ENCODE data around the gene RERE. TPM values are rescaled to one million over a fixed set of nuclear protein-coding genes. Genes with fewer than 3 reads are reported as not detected.

RERE gene
- total RNA-seq, 1 donor from 2014 or later: 76.8 TPM

DNA sequence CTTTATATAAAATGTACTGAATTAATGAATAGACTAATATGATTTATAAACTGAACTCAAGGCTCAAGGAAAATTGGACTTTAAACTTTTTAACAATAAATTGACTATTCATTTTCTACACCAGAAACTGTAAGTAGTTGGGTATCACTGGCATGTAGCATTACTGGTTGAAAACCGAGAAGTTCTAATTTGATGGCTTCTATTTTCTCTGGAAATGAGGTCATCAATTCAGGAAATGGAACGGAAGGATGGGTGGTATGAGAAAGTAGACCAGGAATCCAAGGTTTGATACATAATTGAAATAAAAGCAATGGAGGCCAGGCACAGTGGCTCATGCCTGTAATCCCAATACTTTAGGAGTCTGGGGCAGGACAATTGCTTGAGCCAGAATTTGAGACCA, 50.4 kb downstream of the RERE start:
- no peaks in the 10 kb centered on the region for H3K27me3 Mint-ChIP-seq (ENCODE audit: unreplicated experiment)
- no peak overlapping the region for H3K27ac Mint-ChIP-seq (ENCODE audit: unreplicated experiment)
- H3K36me3 Mint-ChIP-seq (ENCODE audit: unreplicated experiment): peaks cover 9% of the 10 kb centered on the region
- H3K4me1 Mint-ChIP-seq (ENCODE audit: unreplicated experiment): peaks cover 21% of the 10 kb centered on the region
- TF ChIP-seq, protein P1, sequence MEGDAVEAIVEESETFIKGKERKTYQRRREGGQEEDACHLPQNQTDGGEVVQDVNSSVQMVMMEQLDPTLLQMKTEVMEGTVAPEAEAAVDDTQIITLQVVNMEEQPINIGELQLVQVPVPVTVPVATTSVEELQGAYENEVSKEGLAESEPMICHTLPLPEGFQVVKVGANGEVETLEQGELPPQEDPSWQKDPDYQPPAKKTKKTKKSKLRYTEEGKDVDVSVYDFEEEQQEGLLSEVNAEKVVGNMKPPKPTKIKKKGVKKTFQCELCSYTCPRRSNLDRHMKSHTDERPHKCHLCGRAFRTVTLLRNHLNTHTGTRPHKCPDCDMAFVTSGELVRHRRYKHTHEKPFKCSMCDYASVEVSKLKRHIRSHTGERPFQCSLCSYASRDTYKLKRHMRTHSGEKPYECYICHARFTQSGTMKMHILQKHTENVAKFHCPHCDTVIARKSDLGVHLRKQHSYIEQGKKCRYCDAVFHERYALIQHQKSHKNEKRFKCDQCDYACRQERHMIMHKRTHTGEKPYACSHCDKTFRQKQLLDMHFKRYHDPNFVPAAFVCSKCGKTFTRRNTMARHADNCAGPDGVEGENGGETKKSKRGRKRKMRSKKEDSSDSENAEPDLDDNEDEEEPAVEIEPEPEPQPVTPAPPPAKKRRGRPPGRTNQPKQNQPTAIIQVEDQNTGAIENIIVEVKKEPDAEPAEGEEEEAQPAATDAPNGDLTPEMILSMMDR (IDR thresholded peaks at IDR 0.05): no peak
- DNase-seq (ENCODE audit: extremely low spot score, unreplicated experiment): no peak
- no peaks in the 10 kb centered on the region for H3K9me3 Mint-ChIP-seq (ENCODE audit: unreplicated experiment)
- H3K4me3 Mint-ChIP-seq (ENCODE audit: unreplicated experiment): no peak overlapping the region

DNA sequence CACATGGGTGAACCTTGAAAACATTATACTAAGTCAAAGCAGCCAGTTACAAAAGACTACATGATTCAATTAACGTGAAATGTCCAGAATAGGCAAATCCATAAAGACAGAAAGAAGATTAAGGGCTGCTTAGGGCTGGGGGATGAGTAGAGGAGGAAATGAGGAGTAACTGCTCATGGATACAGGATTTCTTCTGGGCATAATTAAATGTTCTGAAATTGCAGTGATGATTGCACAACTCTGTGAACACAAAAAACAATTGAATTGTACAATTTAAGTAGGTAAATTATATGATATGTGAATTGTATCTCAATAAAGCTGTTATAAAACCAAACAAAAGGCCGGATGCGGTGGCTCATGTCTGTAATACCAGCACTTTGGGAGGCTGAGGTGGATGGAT, 52.2 kb downstream of the RERE start:
- no peak for DNase-seq (ENCODE audit: extremely low spot score, unreplicated experiment)
- Mint-ChIP-seq H3K4me1 (ENCODE audit: unreplicated experiment) (peaks cover 22% of the 10 kb centered on the region), H3K27ac (ENCODE audit: unreplicated experiment) (no peak overlapping the region), H3K4me3 (ENCODE audit: unreplicated experiment) (no peak overlapping the region), H3K9me3 (ENCODE audit: unreplicated experiment) (no peaks in the 10 kb centered on the region), H3K27me3 (ENCODE audit: unreplicated experiment) (no peaks in the 10 kb centered on the region), H3K36me3 (ENCODE audit: unreplicated experiment) (peaks cover 10% of the 10 kb centered on the region)
- TF ChIP-seq, protein P1 (IDR thresholded peaks at IDR 0.05): no peak

DNA sequence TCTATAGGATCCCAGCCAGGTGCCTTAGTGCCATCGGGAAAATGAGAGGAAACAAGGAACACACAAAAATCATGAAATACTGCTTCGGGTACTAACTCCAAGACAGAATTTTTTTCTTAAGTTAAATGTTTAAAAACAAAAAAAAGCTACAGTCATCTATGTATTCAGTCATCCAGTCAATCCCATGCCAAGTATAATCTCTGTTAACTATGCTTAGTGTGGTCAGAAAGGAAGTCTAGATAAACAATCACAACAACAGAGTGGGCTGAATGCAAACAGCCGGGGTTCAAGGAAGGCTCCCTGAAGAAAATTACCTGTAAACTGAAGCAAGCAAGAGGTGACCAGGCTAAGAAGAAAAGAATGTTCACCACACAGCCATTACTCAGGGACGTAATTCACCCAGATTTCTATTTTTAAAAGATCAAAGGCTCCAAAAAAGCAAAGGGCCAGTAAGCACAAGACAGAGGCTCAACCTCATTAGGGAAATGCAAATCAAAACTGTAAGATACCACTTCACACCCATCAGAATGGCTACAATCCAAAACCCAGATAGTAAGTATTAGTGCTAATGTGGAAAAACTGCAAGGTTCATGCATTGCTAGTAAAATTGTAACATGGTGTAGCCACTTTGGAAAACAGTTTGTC, 53.0 kb downstream of the RERE start:
- peaks cover 10% of the 10 kb centered on the region for H3K36me3 Mint-ChIP-seq (ENCODE audit: unreplicated experiment)
- DNase-seq (ENCODE audit: extremely low spot score, unreplicated experiment): no peak
- peaks cover 22% of the 10 kb centered on the region for H3K4me1 Mint-ChIP-seq (ENCODE audit: unreplicated experiment)
- H3K9me3 Mint-ChIP-seq (ENCODE audit: unreplicated experiment): no peaks in the 10 kb centered on the region
- TF ChIP-seq, protein P1 (IDR thresholded peaks at IDR 0.05): no peak
- H3K27me3 Mint-ChIP-seq (ENCODE audit: unreplicated experiment): no peaks in the 10 kb centered on the region
- no peak overlapping the region for H3K27ac Mint-ChIP-seq (ENCODE audit: unreplicated experiment)
- H3K4me3 Mint-ChIP-seq (ENCODE audit: unreplicated experiment): no peak overlapping the region

DNA sequence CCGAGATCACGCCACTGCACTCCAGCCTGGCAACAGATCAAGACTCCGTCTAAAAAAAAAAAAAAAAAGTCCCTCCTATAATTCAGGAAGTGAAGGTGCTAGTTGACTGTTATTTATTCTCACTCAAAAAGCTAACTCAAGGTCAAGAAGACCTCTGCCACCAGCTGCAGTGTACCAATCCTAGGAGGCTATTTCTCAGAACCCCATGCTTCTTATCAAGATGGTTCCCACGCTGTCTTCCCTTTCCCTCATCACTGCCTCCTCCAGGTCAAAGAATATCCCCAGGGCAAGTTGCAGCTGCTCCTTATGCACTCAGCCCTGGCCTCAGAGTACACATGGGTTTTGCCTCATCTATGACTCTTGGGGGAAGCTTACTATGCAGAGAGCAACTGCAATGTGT, 53.6 kb downstream of the RERE start:
- peaks cover 22% of the 10 kb centered on the region for H3K4me1 Mint-ChIP-seq (ENCODE audit: unreplicated experiment)
- no peak for DNase-seq (ENCODE audit: extremely low spot score, unreplicated experiment)
- no peaks in the 10 kb centered on the region for H3K9me3 Mint-ChIP-seq (ENCODE audit: unreplicated experiment)
- no peak overlapping the region for H3K4me3 Mint-ChIP-seq (ENCODE audit: unreplicated experiment)
- H3K27ac Mint-ChIP-seq (ENCODE audit: unreplicated experiment): no peak overlapping the region
- H3K27me3 Mint-ChIP-seq (ENCODE audit: unreplicated experiment): no peaks in the 10 kb centered on the region
- H3K36me3 Mint-ChIP-seq (ENCODE audit: unreplicated experiment): peaks cover 10% of the 10 kb centered on the region
- TF ChIP-seq, protein P1 (IDR thresholded peaks at IDR 0.05): no peak

DNA sequence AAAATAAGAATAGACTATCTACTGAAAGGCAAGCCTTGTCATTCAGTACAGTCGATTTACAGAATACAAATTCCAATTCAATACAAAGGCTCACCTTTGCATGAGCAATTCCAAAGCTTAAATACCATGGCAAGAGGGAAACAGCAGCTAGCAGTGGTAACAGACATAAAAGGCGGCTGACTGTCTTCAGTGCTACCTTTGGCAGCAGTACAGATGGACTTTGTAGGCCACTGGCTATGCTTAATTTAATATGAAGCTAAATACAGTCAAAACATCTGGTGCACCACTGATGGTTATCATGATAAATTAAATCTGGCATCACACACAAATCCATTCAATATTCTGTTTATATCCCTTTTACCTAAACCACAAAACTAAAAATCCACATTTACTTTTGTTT, 62.4 kb downstream of the RERE start:
- no peaks in the 10 kb centered on the region for H3K36me3 Mint-ChIP-seq (ENCODE audit: unreplicated experiment)
- H3K9me3 Mint-ChIP-seq (ENCODE audit: unreplicated experiment): no peaks in the 10 kb centered on the region
- no peak for DNase-seq (ENCODE audit: extremely low spot score, unreplicated experiment)
- H3K4me1 Mint-ChIP-seq (ENCODE audit: unreplicated experiment): peaks cover 9% of the 10 kb centered on the region
- no peak overlapping the region for H3K27ac Mint-ChIP-seq (ENCODE audit: unreplicated experiment)
- no peak overlapping the region for H3K4me3 Mint-ChIP-seq (ENCODE audit: unreplicated experiment)
- H3K27me3 Mint-ChIP-seq (ENCODE audit: unreplicated experiment): no peaks in the 10 kb centered on the region
- TF ChIP-seq, protein P1 (IDR thresholded peaks at IDR 0.05): no peak
